NCI-H2171 (cell line): ENCODE measurements around the gene TFRC.
"Not testable (repeated sequence)": the region's sequence is repeated elsewhere in the genome, so short reads cannot be mapped to it uniquely, and the experiment has no call there.

Experiments used
- DNase-seq: peaks from one replicate; lab custom pipeline; 2025; lab: John Stamatoyannopoulos, UW

TFRC gene

GRCh38 chr3:196048922-196049598 is 32.8 kb downstream of the TFRC start:
- DNase-seq, result no peak

DNA sequence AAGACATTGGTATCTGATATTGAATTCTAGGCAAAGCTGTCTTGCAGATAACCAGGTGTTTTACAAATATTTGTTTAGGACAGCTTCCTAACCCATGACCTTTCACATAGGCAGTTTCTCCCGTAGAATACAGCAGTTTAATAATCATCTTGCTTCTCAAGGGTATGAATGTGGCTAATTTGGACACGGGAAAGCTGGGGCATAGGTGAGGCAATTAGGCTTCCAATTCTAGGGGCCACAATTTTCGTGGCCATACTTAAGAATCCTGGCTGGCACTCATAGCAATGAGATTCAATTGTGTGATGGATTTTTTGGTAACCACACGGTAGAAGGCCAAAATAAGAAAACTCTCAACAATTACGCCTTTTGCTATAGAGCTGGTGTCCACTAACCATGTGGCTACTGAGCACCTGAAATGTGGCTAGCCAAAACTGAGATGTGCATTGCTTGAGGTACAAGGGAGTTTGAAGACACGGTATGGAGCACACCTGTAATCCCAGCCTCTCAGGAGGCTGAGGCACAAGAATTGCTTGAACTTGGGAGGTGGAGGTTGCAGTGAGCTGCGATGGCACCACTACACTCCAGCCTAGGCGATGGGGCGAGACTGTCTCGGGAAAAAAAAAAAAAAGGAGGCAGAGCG is 34.4 kb downstream of the TFRC start:
- no peak for DNase-seq

GRCh38 chr3:196044513-196044912 is 37.4 kb downstream of the TFRC start:
- no peak for DNase-seq

GRCh38 chr3:196042673-196043072 is 39.2 kb downstream of the TFRC start:
- no peak for DNase-seq

DNA sequence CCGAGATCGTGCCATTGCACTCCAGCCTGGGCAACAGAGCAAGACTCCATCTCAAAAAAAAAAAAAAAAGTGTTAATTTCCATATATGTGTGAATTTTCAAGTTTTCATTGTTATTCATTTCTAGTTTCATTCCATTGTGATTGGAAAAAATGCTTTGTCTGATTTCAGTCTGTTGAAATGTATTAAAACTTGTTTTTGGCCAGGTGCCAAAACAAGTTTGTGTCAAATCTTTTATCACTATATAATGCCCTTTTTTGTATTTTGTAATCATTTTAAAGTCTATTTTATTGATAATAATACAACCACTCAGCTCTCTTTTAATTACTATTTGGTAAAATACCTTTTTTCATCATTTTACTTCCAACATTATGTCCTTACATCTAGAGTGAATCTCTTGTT is 42.5 kb downstream of the TFRC start:
- no peak for DNase-seq

- DNase-seq, result not testable (repeated sequence)
Measured at GRCh38 chr3:196026059-196026458, 55.8 kb downstream of the TFRC start.

DNA sequence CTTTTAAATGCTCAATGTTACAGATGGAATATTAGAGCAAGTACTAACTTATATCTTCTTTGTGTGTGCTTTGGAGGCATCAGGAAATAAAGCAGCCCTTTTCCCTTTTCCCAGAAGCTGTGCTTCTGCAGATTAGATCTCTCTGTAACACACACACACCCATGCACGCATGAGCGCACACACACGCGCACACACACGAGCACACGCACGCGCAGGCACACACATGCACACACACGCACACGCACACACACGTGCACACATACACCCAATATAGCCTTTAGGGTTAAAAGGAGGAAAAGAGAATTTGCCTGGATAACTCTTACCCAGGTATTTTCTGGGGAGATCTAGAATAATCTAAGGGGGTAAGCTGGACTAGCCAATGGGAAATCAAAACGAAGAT is 56.9 kb downstream of the TFRC start:
- DNase-seq, result no peak

- no peak for DNase-seq
Measured at GRCh38 chr3:196023947-196024346, 57.9 kb downstream of the TFRC start.

GRCh38 chr3:196022499-196022878 is 59.4 kb downstream of the TFRC start:
- DNase-seq, result not testable (repeated sequence)

- no peak for DNase-seq
Measured at GRCh38 chr3:196020373-196020772, 61.5 kb downstream of the TFRC start.

GRCh38 chr3:196019576-196019975 is 62.3 kb downstream of the TFRC start:
- DNase-seq, result not testable (repeated sequence)

DNA sequence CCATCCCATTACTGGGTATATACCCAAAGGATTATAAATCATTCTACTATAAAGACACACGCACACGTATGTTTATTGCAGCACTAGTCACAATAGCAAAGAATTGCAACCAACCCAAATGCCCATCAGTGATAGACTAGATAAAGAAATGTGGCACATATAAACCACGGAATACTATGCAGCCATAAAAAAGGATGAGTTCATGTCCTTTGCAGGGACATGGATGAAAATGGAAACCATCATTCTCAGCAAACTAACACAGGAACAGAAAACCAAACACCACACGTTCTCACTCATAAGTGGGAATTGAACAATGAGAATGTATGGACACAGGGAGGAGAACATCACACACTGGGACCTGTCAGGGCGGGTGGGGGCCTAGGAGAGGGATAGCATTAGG is 63.7 kb downstream of the TFRC start:
- DNase-seq, result not testable (repeated sequence)

DNA sequence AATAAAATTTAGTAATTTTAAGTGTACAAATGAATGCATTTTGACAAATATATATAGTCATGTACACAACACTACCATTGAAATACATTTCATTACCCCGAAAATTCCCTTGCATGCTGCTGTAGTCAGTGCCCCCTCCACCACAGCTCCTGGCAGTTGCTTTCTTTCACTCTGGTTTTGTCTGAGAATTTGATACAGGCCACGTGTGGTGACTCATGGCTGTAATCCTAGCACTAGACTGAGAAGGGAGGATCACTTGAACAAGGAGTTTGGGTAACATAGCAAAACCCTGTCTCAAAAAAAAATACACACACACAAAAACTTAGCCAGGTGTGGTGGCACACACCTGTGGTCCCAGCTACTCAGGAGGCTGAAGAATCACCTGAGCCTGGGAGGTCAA is 65.4 kb downstream of the TFRC start:
- no peak for DNase-seq

DNA sequence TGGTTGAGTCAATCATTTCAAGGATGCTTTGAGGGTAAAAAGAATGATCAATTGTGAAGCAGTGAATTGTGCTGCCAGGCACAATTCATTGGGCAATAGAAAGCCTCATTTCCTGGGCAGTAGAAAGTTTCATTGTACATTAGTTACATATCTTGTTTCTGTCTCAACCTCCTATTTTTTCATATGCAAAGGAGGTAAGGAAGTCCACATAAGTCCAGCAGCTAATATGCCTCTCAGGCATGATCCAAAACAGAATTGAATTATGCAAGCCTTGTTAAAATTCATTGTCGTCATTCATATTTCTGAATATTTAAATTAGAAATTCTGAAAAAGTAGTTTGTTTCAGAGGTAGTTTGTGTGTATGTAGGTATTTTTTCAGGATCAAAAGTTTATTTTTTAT is 65.8 kb downstream of the TFRC start:
- DNase-seq, result no peak

DNA sequence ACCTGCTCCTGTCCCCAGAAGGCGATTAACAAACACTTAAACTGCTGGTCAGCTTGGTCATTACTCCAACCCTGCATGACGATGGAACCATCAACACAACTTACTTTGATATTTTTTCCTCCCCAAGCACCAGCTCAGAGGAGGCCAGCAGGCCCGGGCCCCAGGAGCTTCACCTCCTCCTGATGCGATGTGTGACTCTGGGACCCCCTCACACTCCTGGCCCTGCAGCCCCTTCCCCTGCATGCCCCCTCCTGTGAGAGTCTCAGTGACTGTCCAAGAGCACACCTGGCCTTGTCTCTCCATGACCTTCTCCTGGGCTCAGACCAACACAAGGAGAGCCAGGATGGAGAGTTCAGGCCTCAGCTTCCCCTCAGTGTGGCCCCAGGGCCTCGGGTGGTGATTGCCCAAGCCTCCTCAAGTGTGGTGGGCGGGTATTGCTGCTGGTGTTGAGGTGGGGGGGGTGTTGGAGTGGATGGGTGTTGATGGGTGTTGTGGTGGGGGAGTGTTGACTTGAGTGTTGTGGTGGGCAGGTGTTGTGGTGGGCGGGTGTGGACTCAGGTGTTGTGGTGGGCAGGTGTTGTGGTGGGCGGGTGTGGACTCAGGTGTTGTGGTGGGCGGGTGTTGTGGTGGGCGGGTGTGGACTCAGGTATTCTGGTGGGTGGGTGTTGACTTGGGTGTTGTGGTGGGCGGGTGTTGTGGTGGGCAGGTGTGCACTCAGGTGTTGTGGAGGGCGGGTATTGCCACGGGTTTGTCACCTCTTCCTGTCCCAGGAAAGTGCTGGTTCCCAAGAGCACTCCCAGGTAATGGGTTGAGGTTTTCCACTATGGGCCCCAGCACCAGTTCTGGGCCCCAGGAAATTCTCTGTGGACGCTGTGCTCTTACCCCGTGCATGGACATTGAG is 68.1 kb downstream of the TFRC start:
- DNase-seq, result no peak

DNA sequence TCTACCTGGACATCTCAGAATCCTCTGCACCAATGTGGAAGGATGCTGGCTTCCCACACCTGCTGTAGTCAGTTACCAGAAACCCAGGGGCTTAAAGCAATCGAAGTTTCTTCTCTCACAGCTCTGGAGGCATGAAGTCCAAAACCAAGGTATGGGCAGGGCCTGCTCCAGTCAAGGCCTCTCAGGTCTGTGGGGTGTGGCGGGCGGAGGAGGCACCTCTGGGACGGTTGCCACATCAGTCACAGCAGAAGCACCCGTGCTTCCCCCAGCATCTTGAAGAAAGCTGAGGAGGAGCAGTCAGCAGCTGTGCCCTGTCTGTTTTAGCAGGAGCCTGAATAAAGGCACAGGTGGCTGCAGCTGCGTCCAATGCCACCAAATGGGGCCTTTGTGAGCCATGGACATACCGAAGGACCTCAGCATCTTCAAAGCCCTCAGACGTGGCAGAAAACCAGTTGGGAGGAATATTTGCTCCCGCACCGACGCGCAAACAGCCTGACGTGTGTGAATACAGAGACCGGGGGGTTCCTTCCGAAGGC is 68.9 kb downstream of the TFRC start:
- no peak for DNase-seq

- no peak for DNase-seq
Measured at GRCh38 chr3:196012481-196012880, 69.4 kb downstream of the TFRC start.

DNA sequence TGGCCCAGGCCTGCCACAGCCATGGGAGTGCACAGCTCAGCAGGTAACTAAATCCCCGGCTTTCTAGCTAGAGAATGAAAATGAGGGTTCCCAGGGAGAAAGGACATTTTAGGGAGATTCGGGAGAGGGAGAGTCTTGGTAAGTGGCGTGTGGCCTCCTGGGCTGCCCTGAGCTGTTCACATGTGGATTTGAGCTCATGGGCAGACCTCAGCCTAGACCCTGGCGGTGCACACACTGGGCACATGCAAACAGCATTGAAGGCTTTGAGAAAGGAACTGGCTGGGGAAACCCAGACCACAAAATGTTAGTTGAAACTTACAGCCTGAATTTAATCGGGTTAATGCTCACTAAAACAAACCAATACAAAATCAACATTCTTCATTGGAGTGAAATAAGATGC is 72.4 kb downstream of the TFRC start:
- no peak for DNase-seq

DNA sequence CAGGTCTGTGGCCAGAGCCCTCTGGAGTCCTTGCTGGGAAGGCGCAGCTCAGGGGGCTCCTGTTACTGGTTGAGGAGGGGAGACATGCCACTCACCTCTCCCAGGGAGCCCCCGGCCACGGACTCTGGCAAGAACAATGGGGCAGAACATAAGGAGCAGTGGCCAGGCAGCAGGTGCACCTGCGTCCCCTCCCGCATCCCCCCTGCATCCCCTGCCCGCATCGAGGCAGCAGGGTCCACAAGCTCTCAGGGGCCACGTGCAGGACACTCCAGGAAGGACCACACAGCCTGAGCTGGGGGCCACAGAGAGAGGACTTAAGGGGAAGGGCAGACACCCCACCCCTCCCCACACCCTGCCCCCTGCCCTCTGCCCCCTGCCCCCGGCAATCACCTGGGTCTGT is 73.0 kb downstream of the TFRC start:
- no peak for DNase-seq

DNA sequence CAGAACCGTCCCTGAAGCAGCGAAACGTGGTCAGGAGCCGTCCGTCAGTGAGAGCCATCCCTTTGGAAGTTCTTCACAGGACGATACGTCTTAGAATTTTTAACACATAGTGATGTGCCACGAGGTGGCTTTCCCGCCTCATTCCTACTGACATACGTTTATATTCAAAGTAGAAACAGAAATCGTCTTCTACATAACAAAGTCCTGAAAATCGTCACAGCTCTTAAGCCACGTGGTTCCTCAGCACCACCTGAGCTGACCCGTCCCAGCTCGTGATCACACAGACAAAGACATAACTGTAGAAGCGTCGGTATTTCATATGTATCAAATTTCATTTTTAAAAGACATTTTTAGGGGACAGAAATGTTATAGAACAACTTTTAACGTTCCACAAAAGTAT is 73.5 kb downstream of the TFRC start:
- no peak for DNase-seq

GRCh38 chr3:196007744-196008335 is 74.0 kb downstream of the TFRC start:
- DNase-seq, result no peak

DNA sequence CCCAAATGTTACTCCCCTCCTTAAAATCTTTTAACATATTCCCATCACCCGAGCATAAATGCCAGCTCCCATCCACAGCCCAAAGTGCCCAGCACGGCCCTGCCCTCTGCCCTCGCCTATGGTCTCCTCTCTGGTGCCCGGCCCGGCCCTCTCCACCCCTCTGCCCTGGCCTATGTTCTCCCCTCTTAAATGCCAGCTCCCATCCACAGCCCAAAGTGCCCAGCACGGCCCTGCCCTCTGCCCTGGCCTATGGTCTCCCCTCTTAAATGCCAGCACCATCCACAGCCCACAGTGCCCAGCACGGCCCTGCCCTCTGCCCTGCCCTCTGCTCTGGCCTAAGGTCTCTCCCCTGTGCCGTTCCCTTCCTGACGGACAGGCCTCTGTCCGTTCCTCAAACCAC is 76.6 kb downstream of the TFRC start:
- not testable (repeated sequence) for DNase-seq
